BLaER1 treated with 17β-estradiol and CSF1 and Interleukin-3, amounts not matched to agents 10 nM and 100 nM (cell line): ENCODE data around the gene LPIN1.

Experiments
- H3K27ac ChIP-seq, 11 experiments: shearing (Covaris generic); formaldehyde crosslinking; 2 replicates each; pipeline ENCODE4 v1.8.1; 2022
- H3K27me3 ChIP-seq, 11 experiments: shearing (Covaris generic); formaldehyde crosslinking; 2 replicates each; pipeline ENCODE4 v1.8.1; 2022
- H3K36me3 ChIP-seq, 11 experiments: shearing (Covaris generic); formaldehyde crosslinking; 2 replicates each; pipeline ENCODE4 v1.8.1; 2022
- H3K4me1 ChIP-seq, 10 experiments: shearing (Covaris generic); formaldehyde crosslinking; 2 replicates each; pipeline ENCODE4 v1.8.1; 2022
- H3K4me2 ChIP-seq, 11 experiments: shearing (Covaris generic); formaldehyde crosslinking; 2 replicates each; pipeline ENCODE4 v1.8.1; 2022
- H3K4me3 ChIP-seq, 10 experiments: shearing (Covaris generic); formaldehyde crosslinking; 2 replicates each; pipeline ENCODE4 v1.8.1; 2022
- H3K9ac ChIP-seq, 11 experiments: shearing (Covaris generic); formaldehyde crosslinking; 2 replicates each; pipeline ENCODE4 v1.8.1; 2022
- H3K9me3 ChIP-seq, 11 experiments: shearing (Covaris generic); formaldehyde crosslinking; replicated peaks in 1 of 11; 2 replicates each; pipeline ENCODE4 v1.8.1; 2022
- H4K20me1 ChIP-seq, 11 experiments: shearing (Covaris generic); formaldehyde crosslinking; 2 replicates each; pipeline ENCODE4 v1.8.1; 2022
- Cebpa-rat ChIP-seq, 11 experiments: shearing (Covaris generic); IDR thresholded peaks; 2 replicates each; pipeline ENCODE4 v1.8.1; 2022

LPIN1 gene

DNA sequence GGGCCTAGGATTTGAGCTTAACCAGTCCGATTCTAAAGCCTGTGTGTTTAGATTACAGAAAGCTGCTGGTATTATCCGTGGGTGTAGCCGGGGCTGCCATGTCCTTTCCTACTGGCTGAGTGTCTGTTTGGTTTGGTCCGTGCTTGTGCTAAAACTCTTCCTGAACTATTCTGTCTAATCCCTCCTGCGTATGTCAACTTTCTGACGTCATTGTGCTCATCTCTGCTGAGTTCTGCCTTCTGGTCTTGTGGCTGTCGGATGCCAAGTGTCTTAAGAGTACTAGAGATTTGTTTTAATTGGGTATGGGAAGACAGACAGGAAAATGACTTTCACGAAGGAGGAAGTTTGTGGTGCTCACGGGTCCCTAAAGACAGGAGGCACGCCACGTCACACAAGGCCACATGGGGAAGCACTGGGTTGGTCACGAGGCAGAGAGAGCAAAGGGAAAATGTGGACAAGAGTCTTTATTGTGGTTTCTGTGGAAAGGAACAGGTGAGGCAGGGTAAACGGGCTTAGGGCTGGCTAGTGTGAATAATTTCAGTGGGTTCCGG lies 44.6 kb upstream of the LPIN1 start:
- Histone ChIP-seq H3K4me3 (no peak overlapping the region), H3K9ac (peak overlapping the region in 7 of 11 experiments; percentile 7 to 64 (median 49); a peak in 11 of 22 replicates), H3K4me2 (peak overlapping the region; percentile 51 to 86 (median 76)), H3K27me3 (no peaks in the 10 kb centered on the region), H3K9me3 (peaks cover 0 to 8% (median 0%) of the 10 kb centered on the region in 11 experiments; a peak in 3 of 22 replicates), H4K20me1 (no peaks in the 10 kb centered on the region), H3K27ac (peak overlapping the region; percentile 38 to 79 (median 66); a peak in 20 of 22 replicates), H3K4me1 (peaks cover 45 to 65% (median 62%) of the 10 kb centered on the region in 10 experiments), H3K36me3 (no peaks in the 10 kb centered on the region)
- no peak for TF ChIP-seq Cebpa-rat (IDR thresholded peaks at IDR 0.05)

DNA sequence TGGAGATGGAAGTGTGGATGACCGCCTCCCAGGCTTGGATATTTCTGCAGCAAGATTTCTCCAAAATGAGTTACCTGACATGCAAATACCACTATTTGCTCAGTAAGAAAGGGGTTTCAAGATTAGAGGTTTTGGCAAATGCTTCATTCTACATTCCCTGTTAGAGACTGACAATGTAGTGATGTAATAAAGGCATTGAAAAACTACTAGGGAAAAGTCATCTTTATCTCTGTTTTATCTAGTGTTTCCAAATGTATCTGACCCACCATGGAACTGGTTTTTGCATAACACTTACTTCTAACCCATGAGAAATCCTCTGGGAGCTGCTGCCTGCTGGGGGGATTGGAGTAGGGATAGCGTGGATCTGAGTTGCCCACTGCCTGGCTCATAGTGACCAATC lies 43.5 kb upstream of the LPIN1 start:
- H4K20me1 ChIP-seq: no peaks in the 10 kb centered on the region
- no peak for TF ChIP-seq Cebpa-rat (IDR thresholded peaks at IDR 0.05)
- peaks cover 34 to 54% (median 51%) of the 10 kb centered on the region in 10 experiments for H3K4me1 ChIP-seq
- no peak overlapping the region for H3K9ac ChIP-seq
- peak overlapping the region in 10 of 11 experiments; percentile 51 to 86 (median 76); a peak in 14 of 22 replicates for H3K4me2 ChIP-seq
- H3K9me3 ChIP-seq: peaks cover 0 to 8% (median 0%) of the 10 kb centered on the region in 11 experiments; a peak in 3 of 22 replicates
- H3K27me3 ChIP-seq: no peaks in the 10 kb centered on the region
- no peak overlapping the region for H3K4me3 ChIP-seq
- H3K27ac ChIP-seq: no peak overlapping the region
- no peaks in the 10 kb centered on the region for H3K36me3 ChIP-seq

DNA sequence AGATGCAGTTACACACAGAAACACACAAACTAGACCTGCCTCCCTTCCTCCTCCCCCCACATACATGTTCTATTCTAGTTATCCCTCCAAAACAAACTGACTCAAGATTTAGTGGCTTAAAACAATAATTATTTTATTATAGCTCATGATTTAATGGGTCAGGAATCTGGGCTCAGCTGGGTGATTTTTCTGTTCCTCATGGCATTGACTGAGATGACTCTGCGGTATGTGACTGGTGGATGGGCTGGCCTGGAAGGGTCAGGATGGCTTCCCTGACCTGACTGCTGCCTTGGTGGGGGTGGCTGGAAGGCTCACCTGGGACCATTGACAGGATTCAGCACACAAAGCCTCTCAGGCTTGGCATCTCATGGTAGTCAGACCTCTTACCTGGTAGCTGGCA lies 42.7 kb upstream of the LPIN1 start:
- no peaks in the 10 kb centered on the region for H3K27me3 ChIP-seq
- H3K9me3 ChIP-seq: peaks cover 0 to 8% (median 0%) of the 10 kb centered on the region in 11 experiments; a peak in 3 of 22 replicates
- H3K4me3 ChIP-seq: no peak overlapping the region
- no peaks in the 10 kb centered on the region for H4K20me1 ChIP-seq
- no peaks in the 10 kb centered on the region for H3K36me3 ChIP-seq
- H3K27ac ChIP-seq: no peak overlapping the region
- no peak for TF ChIP-seq Cebpa-rat (IDR thresholded peaks at IDR 0.05)
- H3K4me2 ChIP-seq: 0 out of 22 replicates have a peak overlapping the region, but pooled peaks of 1 of the 11 experiments have one; percentile 86
- H3K9ac ChIP-seq: no peak overlapping the region
- H3K4me1 ChIP-seq: peaks cover 26 to 46% (median 43%) of the 10 kb centered on the region in 10 experiments

GRCh38 chr2:11705063-11705462 lies 41.4 kb upstream of the LPIN1 start:
- H3K9ac ChIP-seq: no peak overlapping the region
- no peak overlapping the region for H3K27ac ChIP-seq
- peaks cover 0 to 8% (median 0%) of the 10 kb centered on the region in 11 experiments; a peak in 3 of 22 replicates for H3K9me3 ChIP-seq
- H3K4me2 ChIP-seq: no peak overlapping the region
- H4K20me1 ChIP-seq: no peaks in the 10 kb centered on the region
- no peak overlapping the region for H3K4me3 ChIP-seq
- no peak for TF ChIP-seq Cebpa-rat (IDR thresholded peaks at IDR 0.05)
- peaks cover 25 to 33% (median 32%) of the 10 kb centered on the region in 10 experiments for H3K4me1 ChIP-seq
- no peaks in the 10 kb centered on the region for H3K27me3 ChIP-seq
- no peaks in the 10 kb centered on the region for H3K36me3 ChIP-seq

DNA sequence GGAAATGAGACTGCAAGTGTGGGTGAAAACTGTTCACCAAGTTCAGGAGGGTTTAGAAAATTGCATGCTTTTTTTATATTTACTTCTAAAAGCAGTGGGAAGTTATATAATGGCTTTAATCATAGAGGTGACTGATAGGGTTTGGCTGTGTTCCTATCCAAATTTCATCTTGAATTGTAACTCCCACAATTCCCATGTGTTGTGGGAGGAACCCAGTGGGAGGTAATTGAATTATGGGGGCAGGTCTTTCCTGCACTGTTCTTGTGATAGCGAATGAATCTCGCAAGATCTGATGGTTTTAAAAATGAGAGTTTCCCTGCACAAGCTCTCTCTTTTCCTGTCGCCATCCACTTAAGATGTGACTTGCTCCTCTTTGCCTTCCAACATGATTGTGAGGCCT lies 40.7 kb upstream of the LPIN1 start:
- Histone ChIP-seq H3K4me3 (no peak overlapping the region), H3K36me3 (no peaks in the 10 kb centered on the region), H3K9me3 (peaks cover 0 to 8% (median 0%) of the 10 kb centered on the region in 11 experiments; a peak in 3 of 22 replicates), H3K27ac (no peak overlapping the region), H4K20me1 (no peaks in the 10 kb centered on the region), H3K27me3 (no peaks in the 10 kb centered on the region), H3K4me1 (peaks cover 20 to 27% (median 25%) of the 10 kb centered on the region in 10 experiments), H3K4me2 (no peak overlapping the region), H3K9ac (no peak overlapping the region)
- TF ChIP-seq Cebpa-rat (IDR thresholded peaks at IDR 0.05): no peak

- Histone ChIP-seq H3K36me3 (no peaks in the 10 kb centered on the region), H4K20me1 (no peaks in the 10 kb centered on the region), H3K4me3 (no peak overlapping the region), H3K4me1 (peaks cover 0 to 15% (median 2%) of the 10 kb centered on the region in 10 experiments; a peak in 10 of 20 replicates), H3K27me3 (no peaks in the 10 kb centered on the region), H3K9me3 (peaks cover 0 to 8% (median 0%) of the 10 kb centered on the region in 11 experiments; a peak in 3 of 22 replicates), H3K4me2 (no peak overlapping the region), H3K27ac (no peak overlapping the region), H3K9ac (no peak overlapping the region)
- TF ChIP-seq Cebpa-rat (IDR thresholded peaks at IDR 0.05): no peak
These were observed 38.3 kb upstream of the LPIN1 start for GRCh38 chr2:11708106-11708505.

- Histone ChIP-seq H3K27me3 (no peaks in the 10 kb centered on the region), H4K20me1 (no peaks in the 10 kb centered on the region), H3K4me3 (no peak overlapping the region), H3K27ac (no peak overlapping the region), H3K4me2 (no peak overlapping the region), H3K36me3 (no peaks in the 10 kb centered on the region), H3K9me3 (peaks cover 0 to 8% (median 0%) of the 10 kb centered on the region in 11 experiments; a peak in 3 of 22 replicates), H3K4me1 (peaks cover 0 to 14% (median 0%) of the 10 kb centered on the region in 10 experiments; a peak in 5 of 20 replicates), H3K9ac (no peak overlapping the region)
- no peak for TF ChIP-seq Cebpa-rat (IDR thresholded peaks at IDR 0.05)
These were observed 37.1 kb upstream of the LPIN1 start for GRCh38 chr2:11709293-11709692.

DNA sequence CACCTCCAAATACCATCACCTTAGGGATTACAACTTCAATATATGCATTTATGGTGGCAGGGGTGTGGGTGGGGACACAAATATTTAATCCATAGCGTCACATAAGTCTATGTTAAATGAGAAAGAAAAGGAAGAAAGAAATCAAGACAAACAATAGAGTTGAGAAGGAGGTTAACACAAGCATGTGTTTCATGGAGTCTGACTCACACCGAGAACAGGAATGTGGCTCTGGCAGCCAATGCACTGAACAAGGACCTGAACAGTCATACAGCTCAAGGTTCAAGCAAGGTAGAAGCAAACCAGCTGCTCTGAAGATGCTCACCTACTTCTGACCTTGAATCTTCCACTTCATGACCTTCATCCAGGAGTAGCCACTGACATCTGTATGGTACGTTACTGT lies 36.2 kb upstream of the LPIN1 start:
- peaks cover 0 to 14% (median 0%) of the 10 kb centered on the region in 10 experiments; a peak in 5 of 20 replicates for H3K4me1 ChIP-seq
- H3K4me2 ChIP-seq: no peak overlapping the region

DNA sequence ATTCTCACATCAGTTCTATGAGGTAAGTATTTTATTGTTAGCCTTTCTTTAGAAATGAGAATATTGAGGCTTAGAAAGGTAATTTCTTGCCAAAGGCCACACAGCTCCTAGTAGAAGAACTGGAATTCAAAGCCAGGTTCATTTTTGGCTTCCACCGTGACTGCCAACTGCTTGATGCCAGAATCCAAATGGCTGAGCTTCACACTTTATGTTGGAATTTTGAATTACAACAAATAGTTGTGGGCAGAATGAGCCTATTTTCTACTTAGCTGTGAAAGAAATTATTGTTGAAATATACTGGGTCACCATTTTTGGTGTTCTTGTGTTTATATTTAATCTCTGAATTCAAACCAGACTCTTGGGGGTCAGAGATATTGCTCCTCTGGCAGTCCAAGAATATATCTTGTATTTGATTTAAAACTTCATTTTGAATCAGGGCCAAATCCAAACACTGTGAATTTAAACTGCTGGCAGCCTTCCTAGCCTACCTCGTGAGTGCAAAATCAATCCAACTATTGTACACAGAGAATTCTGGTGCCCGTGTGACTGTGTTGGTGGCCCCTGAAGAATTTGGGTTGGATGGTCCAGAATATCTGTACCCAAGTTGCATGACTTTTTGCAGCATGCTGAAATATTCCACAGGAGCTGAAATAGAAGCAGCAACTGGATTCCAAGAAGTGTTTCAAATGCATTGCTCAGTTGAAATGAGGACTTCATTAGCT lies 35.6 kb upstream of the LPIN1 start:
- peaks cover 0 to 3% (median 0%) of the 10 kb centered on the region in 11 experiments; a peak in 2 of 22 replicates for H3K9me3 ChIP-seq
- H3K4me2 ChIP-seq: no peak overlapping the region

More for the DNA sequence above, 36.2 kb upstream of the LPIN1 start:
- Histone ChIP-seq H3K36me3 (no peaks in the 10 kb centered on the region), H3K9me3 (peaks cover 0 to 7% (median 0%) of the 10 kb centered on the region in 11 experiments; a peak in 3 of 22 replicates), H4K20me1 (no peaks in the 10 kb centered on the region), H3K27ac (no peak overlapping the region), H3K9ac (no peak overlapping the region), H3K27me3 (no peaks in the 10 kb centered on the region), H3K4me3 (no peak overlapping the region)
- TF ChIP-seq Cebpa-rat (IDR thresholded peaks at IDR 0.05): no peak

More for the DNA sequence above, 35.6 kb upstream of the LPIN1 start:
- H3K9ac ChIP-seq: no peak overlapping the region
- H3K27me3 ChIP-seq: no peaks in the 10 kb centered on the region
- no peak overlapping the region for H3K4me3 ChIP-seq
- H3K4me1 ChIP-seq: peaks cover 0 to 14% (median 0%) of the 10 kb centered on the region in 10 experiments; a peak in 5 of 20 replicates
- no peaks in the 10 kb centered on the region for H3K36me3 ChIP-seq
- no peak for TF ChIP-seq Cebpa-rat (IDR thresholded peaks at IDR 0.05)
- no peaks in the 10 kb centered on the region for H4K20me1 ChIP-seq
- H3K27ac ChIP-seq: no peak overlapping the region
